ENCODE results near the gene DMBT1.

DNA sequence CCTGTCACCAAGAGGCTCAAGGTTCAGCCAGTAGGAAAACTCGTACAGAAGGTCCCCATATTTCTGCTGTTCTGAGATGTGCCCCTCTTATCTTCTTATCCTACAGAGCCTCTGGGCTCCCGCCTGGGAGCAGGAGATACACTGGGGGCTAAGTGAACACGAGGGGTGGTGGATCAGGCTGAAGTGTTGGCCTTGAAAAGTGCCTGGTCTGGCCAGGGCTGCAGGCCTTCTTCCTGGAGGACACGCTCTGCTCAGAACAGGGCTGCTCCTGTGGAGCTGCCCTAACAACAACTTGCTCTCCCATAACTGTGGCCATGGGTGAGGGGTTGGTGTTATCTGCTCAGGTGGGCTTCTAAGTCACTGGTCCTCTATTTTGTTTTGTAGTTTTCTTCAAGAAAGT lies 105.4 kb downstream of the DMBT1 start:
- TF ChIP-seq EP300 (IDR thresholded peaks at IDR 0.05) (no peak), POLR2A (IDR thresholded peaks at IDR 0.05) (no peak)
- TF ChIP-seq, protein P1, sequence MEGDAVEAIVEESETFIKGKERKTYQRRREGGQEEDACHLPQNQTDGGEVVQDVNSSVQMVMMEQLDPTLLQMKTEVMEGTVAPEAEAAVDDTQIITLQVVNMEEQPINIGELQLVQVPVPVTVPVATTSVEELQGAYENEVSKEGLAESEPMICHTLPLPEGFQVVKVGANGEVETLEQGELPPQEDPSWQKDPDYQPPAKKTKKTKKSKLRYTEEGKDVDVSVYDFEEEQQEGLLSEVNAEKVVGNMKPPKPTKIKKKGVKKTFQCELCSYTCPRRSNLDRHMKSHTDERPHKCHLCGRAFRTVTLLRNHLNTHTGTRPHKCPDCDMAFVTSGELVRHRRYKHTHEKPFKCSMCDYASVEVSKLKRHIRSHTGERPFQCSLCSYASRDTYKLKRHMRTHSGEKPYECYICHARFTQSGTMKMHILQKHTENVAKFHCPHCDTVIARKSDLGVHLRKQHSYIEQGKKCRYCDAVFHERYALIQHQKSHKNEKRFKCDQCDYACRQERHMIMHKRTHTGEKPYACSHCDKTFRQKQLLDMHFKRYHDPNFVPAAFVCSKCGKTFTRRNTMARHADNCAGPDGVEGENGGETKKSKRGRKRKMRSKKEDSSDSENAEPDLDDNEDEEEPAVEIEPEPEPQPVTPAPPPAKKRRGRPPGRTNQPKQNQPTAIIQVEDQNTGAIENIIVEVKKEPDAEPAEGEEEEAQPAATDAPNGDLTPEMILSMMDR (IDR thresholded peaks at IDR 0.05): no peak
